Fibroblast of pulmonary artery (primary cell): Measurements from ENCODE around the gene CAMK2G.

Source experiments
- DNase-seq: peaks from one replicate; pipeline ENCODE4 v3.0.0-alpha.2; 2010; ENCODE audit warnings: low read depth
- H3K4me3 ChIP-seq: replicated peaks from 2 replicates; pipeline ENCODE4 v1.5.1; 2011; ENCODE audit warnings: low read depth, mild to moderate bottlenecking, control low read depth, low read length, moderate library complexity
- CTCF ChIP-seq: IDR thresholded peaks from 2 replicates; pipeline ENCODE4 v1.5.1; 2011; ENCODE audit warnings: mild to moderate bottlenecking, control low read depth, low read length, inconsistent platforms; ENCODE audit errors: missing control alignments

Gene CAMK2G

GRCh38 chr10:73878365-73878764, 4.0 kb upstream of the CAMK2G start:
- no peak for TF ChIP-seq CTCF
- no peak overlapping the region for H3K4me3 ChIP-seq
- DNase-seq, result no peak

- H3K4me3 ChIP-seq, result no peak overlapping the region
- TF ChIP-seq CTCF, result no peak
- no peak for DNase-seq
Observed at GRCh38 chr10:73877533-73878160, 3.3 kb upstream of the CAMK2G start.

GRCh38 chr10:73876971-73877370, 2.6 kb upstream of the CAMK2G start:
- DNase-seq, result no peak
- no peak for TF ChIP-seq CTCF
- no peak overlapping the region for H3K4me3 ChIP-seq

GRCh38 chr10:73876566-73876965, 2.2 kb upstream of the CAMK2G start:
- no peak for DNase-seq
- no peak for TF ChIP-seq CTCF
- H3K4me3 ChIP-seq, result no peak overlapping the region

GRCh38 chr10:73876157-73876556, 1.8 kb upstream of the CAMK2G start:
- DNase-seq, result no peak
- no peak overlapping the region for H3K4me3 ChIP-seq
- no peak for TF ChIP-seq CTCF

- no peak for TF ChIP-seq CTCF
- no peak for DNase-seq
- H3K4me3 ChIP-seq, result peak overlapping the region; percentile 58
Observed at GRCh38 chr10:73875139-73875475, 752 bp upstream of the CAMK2G start.

GRCh38 chr10:73873838-73874215, 528 bp downstream of the CAMK2G start:
- H3K4me3 ChIP-seq, result peak overlapping the region; percentile 63
- DNase-seq, result no peak

More at GRCh38 chr10:73873838-73874215, 528 bp downstream of the CAMK2G start:
- TF ChIP-seq CTCF, result no peak
